ENCODE measurements around the gene PDLIM7. TPM values are rescaled to one million over a fixed set of nuclear protein-coding genes. Genes with fewer than 3 reads are reported as not detected.
A peak's percentile ranks its signal among the peaks of the same experiment; 100 is the strongest.

The PDLIM7 gene
- total and polyA plus RNA-seq, 2 of the 8 experiments (the other 6 are each of a cell fraction or from before 2014, with no cell fraction given), result 67.3 to 94.2 TPM

GRCh38 chr5:177494346-177495195 is 2.8 kb downstream of the PDLIM7 start:
- 79% methylated on average over 3 of the region's 11 CpGs; no CpG with 5 or more reads in 1 of the 2 experiments for WGBS, 2 experiments (ENCODE audit: extremely low coverage in 1 of 2, insufficient coverage in 1 of 2, insufficient read length in 1 of 2, insufficient replicate concordance in 2 of 2, low coverage in 1 of 2, low lambda C conversion rate in 2 of 2, missing lambda C conversion rate in 1 of 2)
- FAIRE-seq, result no peak
- POLR2A ChIA-PET (ENCODE audit: partially characterized antibody), result interaction anchor here (0.6 to 67.5 kb wide), 6 partner anchors 15 to 128 kb away, joined by 3 to 3349 read pairs (median 28); partner anchors contain the start of genes DBN1, DDX41, DOK3 and PDLIM7
- TF ChIP-seq SIRT6 (IDR thresholded peaks at IDR 0.05; ENCODE audit: low read length) (no peak), SP2 (IDR thresholded peaks at IDR 0.05; ENCODE audit: low read length) (no peak), KDM5A (IDR thresholded peaks at IDR 0.05; ENCODE audit: low read length) (no peak), GTF2F1 (IDR thresholded peaks at IDR 0.05; ENCODE audit: borderline replicate concordance, low read depth, low read length) (no peak), HDAC2 (IDR thresholded peaks at IDR 0.05; ENCODE audit: borderline replicate concordance in 1 of 2, low read depth in 2 of 2, low read length in 2 of 2) (no peak), SRF (IDR thresholded peaks at IDR 0.05; ENCODE audit: low read depth, low read length) (no peak), EGR1 (IDR thresholded peaks at IDR 0.05; ENCODE audit: borderline replicate concordance, low read depth, low read length) (no peak), RBBP5 (IDR thresholded peaks at IDR 0.05; ENCODE audit: borderline replicate concordance, low read depth, low read length) (0 out of 2 replicates have a peak, but pooled peaks have one; percentile 5), RXRA (IDR thresholded peaks at IDR 0.05; ENCODE audit: insufficient read depth, low read depth, low read length) (no peak), SIX5 (IDR thresholded peaks at IDR 0.05; ENCODE audit: low read depth, low read length) (no peak)

More at GRCh38 chr5:177494346-177495195, 2.8 kb downstream of the PDLIM7 start:
- Histone ChIP-seq H3K14ac (ENCODE audit: insufficient read length) (no peak overlapping the region), H3K4me1 (replicated peaks in 1 of 4; ENCODE audit: control insufficient read depth in 3 of 4, insufficient read depth in 4 of 4, low read length in 3 of 4) (peaks cover 0 to 30% (median 27%) of the 10 kb centered on the region in 4 experiments; a peak in 6 of 7 replicates), H2BK5ac (ENCODE audit: low read depth, low read length) (peak overlapping the region; percentile 57; the same call in 1 of the 2 replicates), H3K79me1 (ENCODE audit: low read depth, low read length) (peaks cover 3% of the 10 kb centered on the region; the same call in 1 of the 2 replicates), H3K18ac (ENCODE audit: extremely low read depth, low read length) (0 out of 2 replicates have a peak overlapping the region, but pooled peaks have one; percentile 39), H3K23ac (ENCODE audit: insufficient read length) (no peak overlapping the region), H3K9me3 (ENCODE audit: insufficient read depth in 2 of 2, low read depth in 1 of 2, low read length in 1 of 2) (no peaks in the 10 kb centered on the region), H3K27ac (ENCODE audit: low read depth, low read length) (peak overlapping the region; percentile 98), H2BK15ac (ENCODE audit: low read length) (no peak overlapping the region), H4K20me1 (replicated peaks in 1 of 2; ENCODE audit: control insufficient read depth in 1 of 2, insufficient read depth in 2 of 2, low read length in 2 of 2) (peaks cover 3 to 9% of the 10 kb centered on the region in 2 experiments), H3K9ac (replicated peaks in 1 of 4; ENCODE audit: extremely low read depth in 1 of 4, low read depth in 3 of 4, low read length in 3 of 4) (peak overlapping the region in 2 of 4 experiments; percentile 42 to 43; a peak in 3 of 7 replicates), H2BK20ac (ENCODE audit: low read length) (0 out of 2 replicates have a peak overlapping the region, but pooled peaks have one; percentile 43), H3K36me3 (ENCODE audit: control insufficient read depth in 2 of 4, insufficient read depth in 4 of 4, low read length in 3 of 4) (peaks cover 10 to 20% (median 15%) of the 10 kb centered on the region in 4 experiments), H4K5ac (ENCODE audit: insufficient read length, low read depth, low read length) (no peak overlapping the region), H3K4me2 (ENCODE audit: insufficient read depth in 1 of 2, low read depth in 2 of 2, low read length in 2 of 2) (peak overlapping the region; percentile 88 to 91), H3K4ac (replicated peaks; ENCODE audit: insufficient read length, low read depth, low read length) (no peak overlapping the region), H2BK12ac (ENCODE audit: low read depth, low read length) (no peak overlapping the region; the same call in 1 of the 2 replicates), H4K8ac (ENCODE audit: extremely low read depth, insufficient read depth, low read length) (no peak overlapping the region; the same call in 1 of the 2 replicates), H3K27me3 (replicated peaks in 1 of 4; ENCODE audit: control insufficient read depth in 3 of 4, extremely low read depth in 1 of 4, insufficient read depth in 3 of 4, low read length in 3 of 4) (peaks cover 2 to 12% (median 11%) of the 10 kb centered on the region in 4 experiments; a peak in 6 of 7 replicates), H3K56ac (replicated peaks; ENCODE audit: insufficient read length, low read depth, low read length) (no peak overlapping the region), H2AK5ac (ENCODE audit: low read depth, low read length) (no peak overlapping the region), H2BK120ac (replicated peaks; ENCODE audit: low read depth, low read length) (no peak overlapping the region), H3K23me2 (ENCODE audit: low read depth, low read length) (peaks cover 10% of the 10 kb centered on the region), H4K91ac (replicated peaks; ENCODE audit: insufficient read length, low read length) (no peak overlapping the region), H3K79me2 (ENCODE audit: control insufficient read depth in 1 of 2, insufficient read depth in 2 of 2, low read length in 2 of 2) (peaks cover 0 to 8% of the 10 kb centered on the region in 2 experiments; a peak in 1 of 4 replicates), H3K4me3 (ENCODE audit: extremely low read depth in 1 of 4, insufficient read depth in 2 of 4, low read depth in 3 of 4, low read length in 4 of 4) (peak overlapping the region in 1 of 4 experiments; percentile 83; a peak in 2 of 8 replicates), H2AFZ (ENCODE audit: low read length) (no peak overlapping the region)
- DNase-seq (ENCODE audit: low read depth in 1 of 2, low spot score in 2 of 2), result peak; percentile 75 to 87
- CTCF ChIA-PET (ENCODE audit: partially characterized antibody), result interaction anchor here (0.6 to 12.7 kb wide), 13 partner anchors 9 to 195 kb away, joined by 3 to 306 read pairs (median 5); partner anchors contain the start of genes DDX41, DOK3 and PDLIM7

Measured in H1 (cell line).